ENCODE data around the gene HYLS1. TPM values are rescaled to one million over a fixed set of nuclear protein-coding genes. Genes with fewer than 3 reads are reported as not detected.

The HYLS1 gene
- total and polyA plus RNA-seq, 10 of the 15 experiments (the other 5 are each of a cell fraction or from before 2014, with no cell fraction given) = 11.7 to 35.1 (median 17.6) TPM

GRCh38 chr11:125892994-125893393 is 5.5 kb downstream of the HYLS1 start (continued):
- TF ChIP-seq ZNF687 (IDR thresholded peaks at IDR 0.05) (no peak), ZNF384 (IDR thresholded peaks at IDR 0.05; ENCODE audit: borderline replicate concordance, low read depth, low read length) (no peak), POLR2A (IDR thresholded peaks at IDR 0.05; ENCODE audit: low read depth, low read length) (no peak), SPI1 (IDR thresholded peaks at IDR 0.05; ENCODE audit: borderline replicate concordance, insufficient read depth, low read depth, low read length) (no peak), KDM1A (IDR thresholded peaks at IDR 0.05; ENCODE audit: borderline replicate concordance) (no peak), STAT1 (conservative IDR thresholded peaks at IDR 0.05) (no peak), POU2F2 (IDR thresholded peaks at IDR 0.05; ENCODE audit: borderline replicate concordance, low read depth, low read length) (no peak), EP300 (IDR thresholded peaks at IDR 0.05; ENCODE audit: borderline replicate concordance in 1 of 2, control insufficient read depth in 1 of 2, low read depth in 2 of 2, low read length in 2 of 2) (no peak), TCF7 (IDR thresholded peaks at IDR 0.05; ENCODE audit: borderline replicate concordance) (no peak), SMARCA5 (IDR thresholded peaks at IDR 0.05) (no peak), ZNF592 (IDR thresholded peaks at IDR 0.05) (no peak)
